Stimulated activated CD8-positive, alpha-beta memory T cell treated with anti-CD3 and anti-CD28 coated beads, Interleukin-12 subunit alpha, Interleukin-12 subunit beta, amount 100 ng/mL, for 24 hours (primary cell): ENCODE data around the gene ACAA2.

Experiments used
- DNase-seq: peaks from one replicate; pipeline ENCODE4 v3.0.0-alpha.2; 2020; ENCODE audit errors: extremely low read depth

ACAA2 gene

GRCh38 chr18:49767111-49768050 lies 46.0 kb downstream of the ACAA2 start:
- no peak for DNase-seq

GRCh38 chr18:49766646-49767045 lies 46.7 kb downstream of the ACAA2 start:
- no peak for DNase-seq

GRCh38 chr18:49764032-49764431 lies 49.3 kb downstream of the ACAA2 start:
- DNase-seq = no peak

GRCh38 chr18:49763590-49763989 lies 49.7 kb downstream of the ACAA2 start:
- DNase-seq = no peak

- DNase-seq = no peak
These were observed 50.9 kb downstream of the ACAA2 start for GRCh38 chr18:49762191-49763077.

GRCh38 chr18:49761771-49762170 lies 51.6 kb downstream of the ACAA2 start:
- DNase-seq = no peak

- no peak for DNase-seq
These were observed 55.1 kb downstream of the ACAA2 start for GRCh38 chr18:49758263-49758610.

- DNase-seq = no peak
These were observed 55.6 kb downstream of the ACAA2 start for GRCh38 chr18:49757513-49758262.

- no peak for DNase-seq
These were observed 56.5 kb downstream of the ACAA2 start for GRCh38 chr18:49756671-49757362.

GRCh38 chr18:49756135-49756534 lies 57.2 kb downstream of the ACAA2 start:
- no peak for DNase-seq

GRCh38 chr18:49755489-49755888 lies 57.8 kb downstream of the ACAA2 start:
- no peak for DNase-seq

GRCh38 chr18:49754866-49755265 lies 58.5 kb downstream of the ACAA2 start:
- no peak for DNase-seq

- DNase-seq = no peak
These were observed 59.7 kb downstream of the ACAA2 start for GRCh38 chr18:49753643-49754042.

- no peak for DNase-seq
These were observed 61.3 kb downstream of the ACAA2 start for GRCh38 chr18:49752095-49752457.

GRCh38 chr18:49751427-49752094 lies 61.8 kb downstream of the ACAA2 start:
- DNase-seq = no peak

- DNase-seq = no peak
These were observed 63.8 kb downstream of the ACAA2 start for GRCh38 chr18:49749563-49749962.

GRCh38 chr18:49747876-49748275 lies 65.5 kb downstream of the ACAA2 start:
- DNase-seq = no peak

- no peak for DNase-seq
These were observed 68.0 kb downstream of the ACAA2 start for GRCh38 chr18:49745045-49746014.

GRCh38 chr18:49744376-49745008 lies 68.8 kb downstream of the ACAA2 start:
- no peak for DNase-seq
